GM13977 (cell line): Measurements from ENCODE around the gene WSCD1.

Experiments
- DNase-seq: peaks from one replicate; pipeline ENCODE4 v3.0.0; 2012; ENCODE audit warnings: low spot score
- in situ Hi-C: fragments of 300-500 bp; cut with MboI; formaldehyde crosslinking; loops from one replicate; pipeline ENCODE4 v1.12.0; 2022; ENCODE audit warnings: low sequenced_read_pairs, low pct_unique_long_range_greater_than_20kb, mixed read lengths, inconsistent platforms; ENCODE audit not compliant: unreplicated experiment
- TF ChIP-seq, protein P1 (sequence below): IDR thresholded peaks from 2 replicates; pipeline ENCODE4 v1.5.1; 2012; ENCODE audit warnings: mild to moderate bottlenecking, control low read depth; ENCODE audit not compliant: insufficient read depth; ENCODE audit errors: extremely low read depth, missing control alignments

WSCD1 gene

GRCh38 chr17:6066183-6066948 lies 3.8 kb upstream of the WSCD1 start:
- DNase-seq, result no peak
- TF ChIP-seq, protein P1, sequence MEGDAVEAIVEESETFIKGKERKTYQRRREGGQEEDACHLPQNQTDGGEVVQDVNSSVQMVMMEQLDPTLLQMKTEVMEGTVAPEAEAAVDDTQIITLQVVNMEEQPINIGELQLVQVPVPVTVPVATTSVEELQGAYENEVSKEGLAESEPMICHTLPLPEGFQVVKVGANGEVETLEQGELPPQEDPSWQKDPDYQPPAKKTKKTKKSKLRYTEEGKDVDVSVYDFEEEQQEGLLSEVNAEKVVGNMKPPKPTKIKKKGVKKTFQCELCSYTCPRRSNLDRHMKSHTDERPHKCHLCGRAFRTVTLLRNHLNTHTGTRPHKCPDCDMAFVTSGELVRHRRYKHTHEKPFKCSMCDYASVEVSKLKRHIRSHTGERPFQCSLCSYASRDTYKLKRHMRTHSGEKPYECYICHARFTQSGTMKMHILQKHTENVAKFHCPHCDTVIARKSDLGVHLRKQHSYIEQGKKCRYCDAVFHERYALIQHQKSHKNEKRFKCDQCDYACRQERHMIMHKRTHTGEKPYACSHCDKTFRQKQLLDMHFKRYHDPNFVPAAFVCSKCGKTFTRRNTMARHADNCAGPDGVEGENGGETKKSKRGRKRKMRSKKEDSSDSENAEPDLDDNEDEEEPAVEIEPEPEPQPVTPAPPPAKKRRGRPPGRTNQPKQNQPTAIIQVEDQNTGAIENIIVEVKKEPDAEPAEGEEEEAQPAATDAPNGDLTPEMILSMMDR, result no peak
- in situ Hi-C loops, result no loop called here

- in situ Hi-C loops, result no loop called here
- no peak for DNase-seq
- TF ChIP-seq, protein P1, result no peak
Observed at GRCh38 chr17:6067060-6067459, 3.1 kb upstream of the WSCD1 start.

DNA sequence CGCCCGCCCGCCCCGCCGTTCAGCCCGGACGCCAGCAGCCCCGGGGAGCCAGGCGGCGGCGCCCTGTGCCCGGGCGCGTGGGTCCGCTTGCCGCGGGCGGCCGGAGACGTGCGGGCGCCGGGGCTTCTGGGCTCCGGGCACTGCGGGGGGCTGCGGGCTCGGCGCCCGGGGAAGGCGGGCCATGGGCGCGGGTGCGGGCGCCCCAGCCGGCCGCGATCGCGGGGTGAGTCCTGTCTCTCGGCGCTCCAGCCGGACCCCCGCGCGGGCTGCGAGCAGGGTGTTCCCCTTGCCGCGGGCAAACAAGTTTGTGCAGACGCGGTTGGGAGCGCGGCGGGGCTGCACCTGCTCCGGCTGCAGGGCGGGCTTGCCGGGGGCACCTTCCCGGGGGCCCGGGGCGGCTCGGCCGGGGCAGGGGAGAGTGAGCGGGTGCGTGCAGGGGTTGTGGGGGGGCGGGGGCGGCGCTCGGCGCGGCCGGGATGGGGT lies 292 bp downstream of the WSCD1 start:
- in situ Hi-C loops, result no loop called here
- TF ChIP-seq, protein P1, result no peak
- DNase-seq, result peak; percentile 42

DNA sequence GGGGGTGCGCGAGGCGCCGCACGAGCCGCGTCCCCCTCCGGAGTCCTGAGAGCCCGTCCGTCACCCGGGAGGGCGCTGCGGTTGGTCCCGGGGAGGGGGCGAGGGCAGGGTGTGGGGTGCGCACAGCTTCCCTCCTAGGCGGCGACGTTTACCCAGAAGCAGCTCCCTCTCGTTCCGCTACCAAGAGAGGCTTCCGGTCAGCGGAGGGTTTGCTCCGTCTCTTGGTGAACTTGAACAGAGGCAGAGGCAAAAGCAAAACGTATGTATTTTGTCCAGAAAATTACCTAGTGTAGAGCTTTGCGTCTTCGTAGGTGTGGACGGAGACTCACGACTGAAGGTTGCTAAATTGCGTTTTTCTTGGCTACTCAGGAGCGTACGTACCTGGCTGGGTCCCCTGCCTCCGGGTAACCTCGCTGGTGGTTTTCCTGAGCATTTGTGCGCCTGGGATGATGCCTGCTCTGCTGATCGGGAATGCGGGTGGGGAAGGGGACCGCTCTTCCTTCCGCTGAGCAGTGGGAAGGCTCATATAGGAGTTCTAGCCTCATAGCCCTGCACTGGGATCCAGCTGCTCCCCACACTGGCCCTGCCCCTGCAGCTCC lies 833 bp downstream of the WSCD1 start:
- in situ Hi-C loops, result no loop called here
- TF ChIP-seq, protein P1, result no peak
- peak; percentile 39 for DNase-seq

DNA sequence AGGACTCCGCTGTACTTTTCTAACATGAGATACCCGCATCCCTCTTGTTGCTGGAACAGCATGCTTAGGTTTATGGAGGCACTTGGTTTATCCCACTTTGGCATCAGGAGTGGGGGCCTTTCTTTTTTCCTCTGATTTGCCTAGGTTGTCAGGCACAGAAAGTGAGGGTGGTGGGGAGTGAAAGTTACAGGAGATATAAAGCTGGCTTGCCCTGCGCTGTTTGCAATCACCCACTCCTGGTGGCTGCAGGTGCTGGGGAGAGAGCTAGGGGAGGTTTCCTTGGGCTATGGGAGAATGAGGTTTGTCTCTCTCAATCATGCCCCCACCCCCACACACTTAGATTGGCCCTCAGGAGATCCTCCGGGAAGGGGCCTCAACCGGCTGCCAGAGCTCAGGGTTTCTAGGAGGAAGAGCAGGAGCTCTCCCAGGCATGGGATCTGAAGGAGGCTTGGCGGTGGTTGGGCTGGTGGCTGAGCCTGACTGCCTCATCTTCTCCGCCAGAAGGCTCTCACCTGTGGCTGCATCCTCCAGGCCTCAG lies 1.4 kb downstream of the WSCD1 start:
- TF ChIP-seq, protein P1, result no peak
- in situ Hi-C loops, result no loop called here
- no peak for DNase-seq

GRCh38 chr17:6072157-6072556 lies 2.0 kb downstream of the WSCD1 start:
- in situ Hi-C loops, result no loop called here
- TF ChIP-seq, protein P1, result no peak
- DNase-seq, result no peak
